ENCODE data around the gene RRP15.
A peak's percentile ranks its signal among the peaks of the same experiment; 100 is the strongest.

RRP15 gene, protein sequence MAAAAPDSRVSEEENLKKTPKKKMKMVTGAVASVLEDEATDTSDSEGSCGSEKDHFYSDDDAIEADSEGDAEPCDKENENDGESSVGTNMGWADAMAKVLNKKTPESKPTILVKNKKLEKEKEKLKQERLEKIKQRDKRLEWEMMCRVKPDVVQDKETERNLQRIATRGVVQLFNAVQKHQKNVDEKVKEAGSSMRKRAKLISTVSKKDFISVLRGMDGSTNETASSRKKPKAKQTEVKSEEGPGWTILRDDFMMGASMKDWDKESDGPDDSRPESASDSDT

DNA sequence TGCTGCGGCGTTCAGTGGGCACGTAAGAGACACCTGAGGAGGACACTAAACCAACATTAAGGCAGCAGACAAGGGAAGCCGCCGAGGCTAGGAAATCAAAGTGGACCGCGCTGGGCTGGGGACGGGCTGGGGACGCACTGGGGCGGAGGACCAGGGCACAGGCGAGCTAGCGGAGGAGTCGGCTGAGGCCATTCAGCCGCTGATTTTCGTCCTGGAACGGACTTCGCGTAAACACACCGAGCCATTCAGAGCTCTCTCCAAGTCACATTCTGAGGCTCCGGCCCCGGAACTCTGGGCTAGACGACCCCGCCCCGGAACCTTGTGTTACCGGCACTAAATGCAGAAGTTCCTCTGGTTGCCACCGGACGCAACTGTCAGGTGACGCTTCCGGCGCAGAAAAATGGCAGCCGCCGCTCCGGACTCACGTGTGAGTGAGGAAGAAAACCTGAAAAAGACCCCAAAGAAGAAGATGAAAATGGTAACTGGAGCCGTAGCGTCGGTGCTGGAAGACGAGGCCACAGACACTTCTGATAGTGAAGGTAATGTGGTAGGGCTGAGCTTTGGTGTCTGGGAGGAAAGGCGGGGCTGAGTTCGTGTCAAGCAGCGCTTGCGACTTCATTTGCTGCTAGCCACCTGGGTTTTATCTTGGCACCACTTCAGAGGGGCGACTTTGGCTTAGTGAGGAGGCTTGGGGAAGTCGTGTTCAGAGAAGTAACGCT lies at the start of gene RRP15:
RRP15 (plus strand) TSS at position 377 of the 719 bp plus-strand sequence; CDS start at position 401, 24 bp downstream.
- Histone ChIP-seq H3K27ac (peak within 1 kb of the TSS; percentile 70 to 84), H3K4me3 (peak within 1 kb of the TSS; percentile 73)
- peak; percentile 92 for DNase-seq (ENCODE audit: low spot score)
- TF ChIP-seq, protein P1, sequence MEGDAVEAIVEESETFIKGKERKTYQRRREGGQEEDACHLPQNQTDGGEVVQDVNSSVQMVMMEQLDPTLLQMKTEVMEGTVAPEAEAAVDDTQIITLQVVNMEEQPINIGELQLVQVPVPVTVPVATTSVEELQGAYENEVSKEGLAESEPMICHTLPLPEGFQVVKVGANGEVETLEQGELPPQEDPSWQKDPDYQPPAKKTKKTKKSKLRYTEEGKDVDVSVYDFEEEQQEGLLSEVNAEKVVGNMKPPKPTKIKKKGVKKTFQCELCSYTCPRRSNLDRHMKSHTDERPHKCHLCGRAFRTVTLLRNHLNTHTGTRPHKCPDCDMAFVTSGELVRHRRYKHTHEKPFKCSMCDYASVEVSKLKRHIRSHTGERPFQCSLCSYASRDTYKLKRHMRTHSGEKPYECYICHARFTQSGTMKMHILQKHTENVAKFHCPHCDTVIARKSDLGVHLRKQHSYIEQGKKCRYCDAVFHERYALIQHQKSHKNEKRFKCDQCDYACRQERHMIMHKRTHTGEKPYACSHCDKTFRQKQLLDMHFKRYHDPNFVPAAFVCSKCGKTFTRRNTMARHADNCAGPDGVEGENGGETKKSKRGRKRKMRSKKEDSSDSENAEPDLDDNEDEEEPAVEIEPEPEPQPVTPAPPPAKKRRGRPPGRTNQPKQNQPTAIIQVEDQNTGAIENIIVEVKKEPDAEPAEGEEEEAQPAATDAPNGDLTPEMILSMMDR (IDR thresholded peaks at IDR 0.05) = no peak

DNA sequence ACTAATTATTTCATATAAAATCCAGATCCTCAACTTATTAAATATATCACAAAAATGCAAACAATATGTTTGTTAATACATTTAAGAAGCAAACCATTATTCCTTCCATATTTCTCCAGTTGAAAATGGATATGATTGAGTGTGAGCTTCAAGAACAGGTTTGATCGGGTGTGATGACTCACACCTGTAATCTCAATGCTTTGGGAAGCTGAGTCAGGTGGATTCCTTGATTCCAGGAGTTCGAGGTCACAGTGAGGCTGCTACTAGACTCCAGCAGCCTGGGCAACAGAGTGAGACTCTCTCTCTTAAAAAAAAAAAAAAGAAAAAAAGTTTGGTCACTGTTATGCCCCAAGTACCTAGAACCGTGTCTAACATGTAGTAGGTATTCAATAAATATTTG lies 42.9 kb upstream of the RRP15 start:
- no peak overlapping the region for H3K27ac ChIP-seq
- TF ChIP-seq, protein P1 (IDR thresholded peaks at IDR 0.05) = no peak
- no peak for DNase-seq (ENCODE audit: low spot score)
- H3K4me3 ChIP-seq = no peak overlapping the region

DNA sequence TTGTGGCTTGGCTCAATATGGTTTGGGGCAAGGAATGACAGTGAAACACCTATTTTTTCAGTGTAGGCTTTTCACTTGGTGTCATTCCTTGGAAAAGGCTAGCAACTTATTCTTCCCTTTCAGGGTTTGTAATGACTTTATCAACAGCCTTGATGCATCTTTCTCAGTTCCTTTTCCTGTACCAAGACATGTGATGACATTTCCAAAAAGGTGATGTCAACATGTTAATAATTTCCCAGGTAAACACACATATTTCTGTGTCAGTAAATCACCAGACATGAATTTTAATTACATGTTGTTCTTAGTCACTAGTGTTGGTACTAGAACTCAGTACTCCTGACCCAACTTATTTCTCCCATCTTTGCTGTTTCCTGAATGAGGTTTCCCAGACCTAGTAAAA lies 37.8 kb upstream of the RRP15 start:
- TF ChIP-seq, protein P1 (IDR thresholded peaks at IDR 0.05) = no peak
- DNase-seq (ENCODE audit: low spot score) = no peak

DNA sequence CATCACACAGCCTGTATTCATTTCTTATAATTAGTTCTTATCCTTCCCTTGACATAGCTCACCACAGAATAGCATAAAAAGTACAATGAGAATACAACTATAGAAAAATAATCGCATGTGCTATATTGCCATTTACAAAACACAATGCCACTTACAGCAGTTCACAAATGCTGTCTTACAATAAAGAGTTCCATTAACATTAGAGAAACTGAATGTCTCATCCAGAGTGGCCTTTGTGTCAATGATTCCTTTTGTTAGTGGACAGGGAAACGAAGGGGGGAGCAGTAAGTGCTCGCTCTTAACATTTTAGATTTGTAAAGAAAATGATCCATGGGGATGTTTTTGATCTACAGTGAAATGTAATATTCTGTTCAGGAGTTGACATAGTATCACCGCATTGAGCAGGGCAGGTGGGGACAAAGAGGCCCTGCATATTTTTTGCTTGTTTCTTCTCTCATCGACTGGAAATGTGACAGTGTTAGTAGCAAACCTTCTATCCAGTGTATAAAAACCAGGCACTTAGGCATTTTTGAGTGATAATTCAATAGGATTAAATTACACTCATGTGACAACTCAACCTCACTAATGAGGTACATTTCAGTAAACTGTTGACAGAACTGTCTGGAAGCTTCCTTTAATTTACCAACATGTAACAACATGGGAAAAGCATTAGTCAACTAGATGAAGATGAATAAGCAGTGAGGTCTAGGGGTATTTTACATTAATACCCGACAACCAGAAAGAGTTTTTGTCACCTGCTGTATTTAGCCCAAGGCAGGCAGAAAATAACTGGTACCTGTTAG lies 35.6 kb upstream of the RRP15 start:
- no peak for DNase-seq (ENCODE audit: low spot score)
- TF ChIP-seq, protein P1 (IDR thresholded peaks at IDR 0.05) = no peak
- Histone ChIP-seq H3K27ac (no peak overlapping the region), H3K4me3 (no peak overlapping the region)

More for the DNA sequence above, 37.8 kb upstream of the RRP15 start:
- H3K27ac ChIP-seq = no peak overlapping the region
- no peak overlapping the region for H3K4me3 ChIP-seq

DNA sequence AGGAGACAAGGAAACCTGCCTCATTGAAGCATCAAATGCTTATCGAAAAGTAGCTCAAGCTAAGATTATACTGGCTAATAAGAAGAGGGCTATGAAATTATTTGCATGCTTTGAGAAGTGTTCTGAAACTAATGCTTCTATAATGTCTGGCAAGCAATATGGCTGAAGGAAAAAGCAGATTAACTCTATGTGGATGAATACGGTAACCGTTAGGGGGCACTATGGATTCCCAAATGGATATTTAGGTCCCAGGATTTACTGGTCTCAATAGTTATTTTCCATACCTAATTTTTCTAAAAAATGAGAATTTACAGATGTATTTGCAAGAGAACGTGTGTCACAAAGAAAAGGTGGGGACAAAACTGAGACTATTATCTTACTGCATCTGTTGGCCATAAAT lies 34.6 kb upstream of the RRP15 start:
- H3K4me3 ChIP-seq = no peak overlapping the region
- DNase-seq (ENCODE audit: low spot score) = no peak
- H3K27ac ChIP-seq = no peak overlapping the region
- TF ChIP-seq, protein P1 (IDR thresholded peaks at IDR 0.05) = no peak

DNA sequence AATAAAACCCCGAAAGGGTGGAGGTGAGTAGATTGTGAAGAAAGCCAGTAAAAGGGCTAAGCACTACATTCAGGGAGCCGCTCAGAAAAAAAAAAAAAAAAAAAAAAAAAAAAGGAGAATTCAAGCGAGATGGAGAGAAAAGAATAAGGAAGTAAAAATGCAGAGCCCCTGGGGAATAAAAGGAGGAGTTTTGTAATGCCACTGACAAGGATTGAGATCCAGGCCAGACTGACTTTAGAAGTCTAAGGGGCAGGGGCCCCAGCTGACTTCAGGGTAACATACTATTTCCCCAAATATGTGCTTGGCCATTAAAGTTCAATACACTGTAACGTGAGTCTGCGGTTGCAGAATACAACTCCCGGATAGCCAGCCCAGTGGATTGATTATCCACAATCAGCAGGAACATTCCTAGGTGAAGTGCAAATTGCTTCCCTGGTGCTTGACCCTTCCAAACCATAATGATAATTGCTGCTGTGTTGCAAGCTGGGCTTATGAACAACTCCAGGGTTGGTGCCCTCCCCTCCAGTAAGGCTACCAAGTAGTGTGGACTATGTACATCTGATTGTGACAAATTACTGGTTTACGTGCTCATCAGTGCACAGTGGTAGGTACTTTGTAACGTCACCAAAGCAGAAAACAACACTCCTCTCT lies 30.7 kb upstream of the RRP15 start:
- TF ChIP-seq, protein P1 (IDR thresholded peaks at IDR 0.05) = no peak
- H3K27ac ChIP-seq = no peak overlapping the region
- no peak for DNase-seq (ENCODE audit: low spot score)
- H3K4me3 ChIP-seq = no peak overlapping the region

Measured in coronary artery (tissue), 2 donors.